ENCODE measurements around the gene ADAMTS18.

The ADAMTS18 gene

DNA sequence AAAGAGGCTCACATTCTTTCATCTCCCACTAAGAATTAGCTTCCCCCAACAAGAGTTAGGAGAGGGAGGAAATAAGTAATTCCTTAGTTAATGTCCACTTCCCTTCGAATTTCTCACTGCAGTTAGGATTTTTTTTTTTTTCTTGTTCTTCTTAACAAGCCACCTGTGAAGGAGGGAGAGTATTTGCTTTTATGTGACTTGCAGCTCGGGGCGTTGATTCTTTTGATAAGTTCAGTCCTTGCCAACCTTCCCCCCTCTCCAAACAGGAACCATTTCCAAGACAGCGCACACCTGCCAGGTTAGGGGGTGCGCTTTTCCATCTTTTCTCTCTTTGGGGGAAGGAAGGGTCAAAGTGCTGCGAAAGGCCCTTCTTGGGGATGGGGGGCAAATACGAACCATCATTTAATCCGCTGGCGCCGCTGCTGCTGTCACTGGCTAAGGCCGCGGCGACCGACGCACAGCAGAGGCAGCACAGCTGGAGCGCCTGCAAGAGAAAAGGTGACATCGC, 758 bp downstream of the ADAMTS18 start:
- Histone ChIP-seq H3K27me3 (ENCODE audit: control insufficient read depth in 1 of 2, insufficient read depth in 2 of 2, low read length in 2 of 2) (peaks cover 17 to 34% of the 10 kb centered on the region in 2 donors), H3K27ac (ENCODE audit: low read depth, low read length) (no peak overlapping the region), H3K36me3 (ENCODE audit: insufficient read depth, low read length) (no peaks in the 10 kb centered on the region), H3K4me1 (ENCODE audit: insufficient read depth, low read length) (no peaks in the 10 kb centered on the region), H3K9ac (ENCODE audit: low read length) (no peak overlapping the region), H3K4me3 (ENCODE audit: low read depth in 1 of 2, low read length in 2 of 2) (no peak overlapping the region), H3K9me3 (ENCODE audit: low read length) (no peaks in the 10 kb centered on the region)

DNA sequence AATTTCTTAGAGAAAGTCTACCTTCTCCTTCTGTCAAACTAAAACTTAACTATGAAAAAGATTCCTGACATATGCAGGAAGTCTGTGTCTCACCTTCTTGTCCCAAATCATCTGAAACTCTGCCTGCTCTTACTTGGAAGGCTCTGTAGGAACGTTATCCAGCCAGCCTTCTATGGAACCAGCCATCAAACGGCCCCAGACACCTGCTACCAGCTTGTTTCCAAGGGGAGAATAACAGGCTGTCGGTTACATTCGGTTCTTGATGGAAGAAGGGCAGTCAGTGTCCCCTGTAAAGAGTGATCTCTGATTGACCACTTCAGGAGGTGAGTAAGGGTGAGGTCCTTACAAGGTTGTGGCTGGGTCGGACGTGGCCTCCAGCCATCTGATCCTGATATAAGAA, 1.7 kb downstream of the ADAMTS18 start:
- Histone ChIP-seq H3K4me3 (ENCODE audit: low read depth in 1 of 2, low read length in 2 of 2) (no peak overlapping the region), H3K9ac (ENCODE audit: low read length) (no peak overlapping the region), H3K36me3 (ENCODE audit: insufficient read depth, low read length) (no peaks in the 10 kb centered on the region), H3K9me3 (ENCODE audit: low read length) (peaks cover under 1% of the 10 kb centered on the region), H3K4me1 (ENCODE audit: insufficient read depth, low read length) (no peaks in the 10 kb centered on the region), H3K27me3 (ENCODE audit: control insufficient read depth in 1 of 2, insufficient read depth in 2 of 2, low read length in 2 of 2) (peaks cover 17 to 34% of the 10 kb centered on the region in 2 donors), H3K27ac (ENCODE audit: low read depth, low read length) (no peak overlapping the region)

DNA sequence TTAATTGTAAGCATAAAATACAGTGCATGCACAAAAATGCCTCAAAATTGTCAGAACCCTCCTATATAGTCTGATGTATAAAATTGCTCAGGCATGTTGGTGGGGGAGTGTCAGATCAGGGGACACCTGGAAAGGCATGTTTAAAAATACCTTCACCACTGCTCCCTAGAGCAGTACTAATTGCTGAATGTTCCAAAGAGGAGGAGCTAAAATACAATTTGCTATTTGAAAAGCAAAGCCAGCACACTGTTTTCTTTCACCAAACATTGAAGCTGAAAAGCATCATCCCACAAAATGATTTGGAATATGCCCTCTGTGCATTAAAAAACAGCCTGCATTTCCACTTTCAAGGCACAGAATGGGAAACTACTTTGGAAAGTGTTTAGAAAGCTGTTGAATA, 2.6 kb downstream of the ADAMTS18 start:
- no peak overlapping the region for H3K27ac ChIP-seq (ENCODE audit: low read depth, low read length)
- H3K27me3 ChIP-seq (ENCODE audit: control insufficient read depth in 1 of 2, insufficient read depth in 2 of 2, low read length in 2 of 2), result peaks cover 17 to 34% of the 10 kb centered on the region in 2 donors
- H3K9ac ChIP-seq (ENCODE audit: low read length), result no peak overlapping the region
- H3K36me3 ChIP-seq (ENCODE audit: insufficient read depth, low read length), result no peaks in the 10 kb centered on the region
- H3K4me3 ChIP-seq (ENCODE audit: low read depth in 1 of 2, low read length in 2 of 2), result no peak overlapping the region
- H3K4me1 ChIP-seq (ENCODE audit: insufficient read depth, low read length), result no peaks in the 10 kb centered on the region
- H3K9me3 ChIP-seq (ENCODE audit: low read length), result peaks cover 5% of the 10 kb centered on the region

DNA sequence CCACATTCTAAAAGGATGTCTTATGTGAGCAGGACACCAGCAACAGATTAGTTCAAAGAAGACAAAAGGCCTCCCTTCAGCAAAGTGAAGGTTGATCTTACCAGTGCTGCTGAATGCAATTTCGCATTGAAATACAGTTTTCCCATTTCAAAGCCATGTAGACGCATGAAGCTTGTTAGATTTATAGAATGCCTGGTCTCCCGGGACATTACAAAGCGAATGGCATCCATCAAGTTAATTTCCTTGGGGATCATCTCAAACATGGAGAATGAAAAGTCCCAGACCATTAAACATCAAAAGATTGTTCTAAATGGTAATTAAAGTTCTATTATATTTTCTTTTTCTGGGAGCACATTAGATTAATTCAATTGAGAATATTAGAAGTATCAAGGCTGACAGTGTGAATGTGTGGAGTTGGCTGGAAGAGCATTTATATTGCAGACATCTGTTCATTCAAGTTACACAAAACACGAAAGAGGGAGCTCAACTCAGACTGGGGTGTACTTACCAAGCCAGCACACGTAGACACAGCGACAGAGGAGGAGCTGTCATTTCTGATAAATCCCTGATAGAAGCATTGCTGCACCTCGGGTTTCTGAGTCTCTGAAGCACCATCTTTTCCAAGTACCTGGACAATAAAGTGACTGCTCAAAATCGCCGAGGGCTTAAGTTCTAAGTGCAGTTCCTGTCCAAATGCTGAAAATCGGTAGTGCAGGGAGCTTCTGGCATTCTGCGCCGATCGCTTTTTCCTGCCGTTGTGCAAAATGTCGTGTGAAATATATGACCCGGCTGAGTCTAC, 3.8 kb downstream of the ADAMTS18 start:
- Histone ChIP-seq H3K4me3 (ENCODE audit: low read depth in 1 of 2, low read length in 2 of 2) (no peak overlapping the region), H3K9me3 (ENCODE audit: low read length) (peaks cover 5% of the 10 kb centered on the region)

DNA sequence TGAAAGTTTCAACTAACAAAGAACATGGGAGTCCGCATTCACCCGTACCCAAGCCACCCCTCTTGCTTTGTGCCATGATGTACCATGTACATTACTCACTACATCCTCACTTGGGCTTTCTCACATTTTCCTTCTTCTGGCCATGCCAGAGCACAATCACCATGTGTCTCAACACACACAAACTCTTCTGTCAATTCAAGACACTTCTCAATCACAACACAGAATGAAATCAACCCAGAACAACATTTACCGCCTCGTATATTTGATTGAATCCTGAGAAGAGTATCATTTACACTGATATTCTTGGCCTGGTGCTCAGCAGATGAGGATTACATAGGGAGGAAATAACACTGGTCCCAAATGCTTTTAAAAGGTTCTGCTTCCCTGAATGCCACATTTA, 4.5 kb downstream of the ADAMTS18 start:
- Histone ChIP-seq H3K4me1 (ENCODE audit: insufficient read depth, low read length) (no peaks in the 10 kb centered on the region), H3K4me3 (ENCODE audit: low read depth in 1 of 2, low read length in 2 of 2) (no peak overlapping the region), H3K9me3 (ENCODE audit: low read length) (peaks cover 5% of the 10 kb centered on the region), H3K36me3 (ENCODE audit: insufficient read depth, low read length) (no peaks in the 10 kb centered on the region), H3K9ac (ENCODE audit: low read length) (no peak overlapping the region), H3K27ac (ENCODE audit: low read depth, low read length) (no peak overlapping the region), H3K27me3 (ENCODE audit: control insufficient read depth in 1 of 2, insufficient read depth in 2 of 2, low read length in 2 of 2) (peaks cover 17 to 27% of the 10 kb centered on the region in 2 donors)

More for the DNA sequence above, 3.8 kb downstream of the ADAMTS18 start:
- no peaks in the 10 kb centered on the region for H3K36me3 ChIP-seq (ENCODE audit: insufficient read depth, low read length)
- H3K4me1 ChIP-seq (ENCODE audit: insufficient read depth, low read length), result no peaks in the 10 kb centered on the region
- H3K27ac ChIP-seq (ENCODE audit: low read depth, low read length), result no peak overlapping the region
- H3K27me3 ChIP-seq (ENCODE audit: control insufficient read depth in 1 of 2, insufficient read depth in 2 of 2, low read length in 2 of 2), result peaks cover 17 to 33% of the 10 kb centered on the region in 2 donors
- H3K9ac ChIP-seq (ENCODE audit: low read length), result no peak overlapping the region

DNA sequence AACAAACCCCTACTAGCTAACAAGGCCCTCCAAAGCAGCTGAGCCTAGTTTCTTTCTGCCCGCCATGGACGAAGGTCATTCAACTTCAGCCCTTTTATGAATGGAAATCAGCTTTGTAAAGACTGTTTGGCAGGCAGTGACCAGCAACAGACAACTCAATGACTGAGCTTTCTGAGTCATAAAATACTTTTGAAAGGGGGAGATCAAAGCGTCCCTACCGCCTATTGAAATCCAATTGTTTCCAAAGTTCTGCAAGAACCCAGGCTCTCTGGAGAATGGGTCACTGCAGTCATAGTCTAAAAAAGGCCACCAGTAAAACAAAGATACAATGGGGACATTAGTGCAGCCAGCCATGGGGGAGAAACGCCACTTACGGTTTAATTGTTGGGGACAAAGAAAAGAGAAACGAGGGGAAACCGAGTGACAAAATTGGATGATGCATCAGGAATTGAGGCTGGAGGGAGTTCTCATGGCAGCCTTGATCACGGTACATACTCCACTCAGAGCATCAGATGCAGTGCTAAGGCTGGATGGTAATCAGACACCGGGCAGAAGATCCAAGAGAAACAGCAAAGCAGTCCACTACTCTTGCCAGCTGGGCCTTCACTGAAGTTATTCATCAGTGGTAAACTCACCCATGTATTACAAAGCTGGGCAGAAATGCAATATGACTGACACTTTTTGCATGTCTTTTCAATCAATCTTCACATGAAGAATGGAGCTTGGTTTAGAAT, 9.8 kb downstream of the ADAMTS18 start:
- Histone ChIP-seq H3K9ac (ENCODE audit: low read length) (no peak overlapping the region), H3K27ac (ENCODE audit: low read depth, low read length) (no peak overlapping the region), H3K4me1 (ENCODE audit: insufficient read depth, low read length) (no peaks in the 10 kb centered on the region), H3K9me3 (ENCODE audit: low read length) (peaks cover 5% of the 10 kb centered on the region), H3K27me3 (ENCODE audit: control insufficient read depth in 1 of 2, insufficient read depth in 2 of 2, low read length in 2 of 2) (peaks cover 0 to 6% of the 10 kb centered on the region in 2 donors), H3K36me3 (ENCODE audit: insufficient read depth, low read length) (no peaks in the 10 kb centered on the region), H3K4me3 (ENCODE audit: low read depth in 1 of 2, low read length in 2 of 2) (no peak overlapping the region)

DNA sequence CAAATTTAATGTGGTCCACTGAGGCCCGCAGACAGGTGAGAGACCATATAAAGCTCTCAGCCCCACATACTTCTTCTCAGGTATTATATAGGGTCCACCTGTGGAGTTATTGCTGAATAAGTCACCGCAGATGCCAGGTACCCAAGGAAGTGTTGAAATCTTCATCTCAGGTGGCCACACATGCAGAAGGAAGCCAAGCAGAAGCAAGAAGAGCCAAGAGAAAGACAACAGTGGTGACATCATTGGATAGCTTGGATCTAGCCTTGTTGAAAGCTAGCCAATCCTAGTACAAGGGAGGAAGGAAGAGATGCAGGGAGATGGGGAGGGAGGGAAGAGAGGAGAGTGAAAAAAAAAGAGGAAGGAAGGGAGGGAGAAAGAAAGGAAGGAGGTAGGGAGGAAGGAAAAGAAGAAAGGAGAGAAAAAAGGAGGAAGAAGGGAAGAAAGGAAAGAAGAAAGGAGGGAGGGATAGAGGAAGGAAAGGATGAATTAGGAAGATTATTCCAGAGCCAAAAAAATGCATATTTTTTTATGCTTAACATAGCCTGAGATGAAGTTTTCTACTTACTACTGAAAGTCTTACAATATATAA, 12.5 kb downstream of the ADAMTS18 start:
- Histone ChIP-seq H3K9ac (ENCODE audit: low read length) (no peak overlapping the region), H3K9me3 (ENCODE audit: low read length) (no peaks in the 10 kb centered on the region), H3K27me3 (ENCODE audit: control insufficient read depth in 1 of 2, insufficient read depth in 2 of 2, low read length in 2 of 2) (no peaks in the 10 kb centered on the region), H3K36me3 (ENCODE audit: insufficient read depth, low read length) (no peaks in the 10 kb centered on the region), H3K27ac (ENCODE audit: low read depth, low read length) (no peak overlapping the region), H3K4me3 (ENCODE audit: low read depth in 1 of 2, low read length in 2 of 2) (no peak overlapping the region), H3K4me1 (ENCODE audit: insufficient read depth, low read length) (no peaks in the 10 kb centered on the region)

DNA sequence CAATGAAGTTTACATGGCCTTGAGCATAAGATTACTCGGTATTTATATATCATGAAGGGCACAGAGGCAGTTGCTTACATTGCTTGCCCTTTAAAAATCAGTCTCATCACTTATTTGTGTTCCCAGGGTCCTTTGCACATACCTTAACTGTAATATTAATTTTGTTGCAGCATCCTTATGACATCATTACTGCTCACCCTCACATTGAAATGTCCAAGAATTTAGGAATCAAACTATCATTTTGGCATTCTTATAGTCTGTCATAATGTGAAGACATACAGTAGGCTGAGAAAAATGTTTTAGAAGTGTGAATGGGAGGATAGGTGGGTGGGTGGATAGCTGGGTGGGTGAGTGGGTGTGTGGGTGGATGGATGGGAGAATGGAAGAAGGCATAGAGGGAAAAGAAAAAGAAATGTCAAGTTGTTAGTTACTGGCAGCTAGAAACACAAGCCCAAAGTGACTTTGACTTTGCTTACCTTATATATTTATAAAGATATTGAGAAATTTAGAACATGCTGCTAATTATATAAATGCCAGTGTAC, 17.8 kb downstream of the ADAMTS18 start:
- Histone ChIP-seq H3K4me3 (ENCODE audit: low read depth in 1 of 2, low read length in 2 of 2) (no peak overlapping the region), H3K27ac (ENCODE audit: low read depth, low read length) (no peak overlapping the region), H3K9ac (ENCODE audit: low read length) (no peak overlapping the region), H3K27me3 (ENCODE audit: control insufficient read depth in 1 of 2, insufficient read depth in 2 of 2, low read length in 2 of 2) (no peaks in the 10 kb centered on the region), H3K36me3 (ENCODE audit: insufficient read depth, low read length) (no peaks in the 10 kb centered on the region), H3K4me1 (ENCODE audit: insufficient read depth, low read length) (no peaks in the 10 kb centered on the region), H3K9me3 (ENCODE audit: low read length) (no peaks in the 10 kb centered on the region)

DNA sequence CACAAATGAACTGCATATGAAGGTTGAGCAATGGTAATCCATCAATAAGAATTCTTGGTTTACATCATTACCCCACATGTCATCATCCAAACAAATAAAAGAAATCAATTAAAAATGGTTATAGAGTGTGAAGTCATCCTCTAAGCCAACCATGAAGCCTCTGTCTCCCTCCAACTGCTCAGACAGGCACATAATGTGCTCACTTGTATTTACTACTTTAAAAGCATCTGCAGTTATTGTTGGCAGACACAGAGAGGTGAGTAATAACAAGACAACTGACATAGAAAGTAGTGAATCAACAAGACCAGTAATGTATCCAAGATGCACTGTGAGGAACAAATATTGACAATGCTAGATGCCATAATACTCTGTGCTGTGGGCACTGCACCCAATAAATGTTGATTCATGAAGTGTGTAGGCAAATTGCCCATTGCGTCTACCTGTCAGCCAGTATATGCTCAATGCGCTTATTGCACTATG, 20.0 kb downstream of the ADAMTS18 start:
- H3K27ac ChIP-seq (ENCODE audit: low read depth, low read length), result no peak overlapping the region
- H3K9ac ChIP-seq (ENCODE audit: low read length), result no peak overlapping the region
- no peaks in the 10 kb centered on the region for H3K27me3 ChIP-seq (ENCODE audit: control insufficient read depth in 1 of 2, insufficient read depth in 2 of 2, low read length in 2 of 2)
- H3K36me3 ChIP-seq (ENCODE audit: insufficient read depth, low read length), result no peaks in the 10 kb centered on the region
- H3K9me3 ChIP-seq (ENCODE audit: low read length), result no peaks in the 10 kb centered on the region
- no peak overlapping the region for H3K4me3 ChIP-seq (ENCODE audit: low read depth in 1 of 2, low read length in 2 of 2)
- no peaks in the 10 kb centered on the region for H3K4me1 ChIP-seq (ENCODE audit: insufficient read depth, low read length)

DNA sequence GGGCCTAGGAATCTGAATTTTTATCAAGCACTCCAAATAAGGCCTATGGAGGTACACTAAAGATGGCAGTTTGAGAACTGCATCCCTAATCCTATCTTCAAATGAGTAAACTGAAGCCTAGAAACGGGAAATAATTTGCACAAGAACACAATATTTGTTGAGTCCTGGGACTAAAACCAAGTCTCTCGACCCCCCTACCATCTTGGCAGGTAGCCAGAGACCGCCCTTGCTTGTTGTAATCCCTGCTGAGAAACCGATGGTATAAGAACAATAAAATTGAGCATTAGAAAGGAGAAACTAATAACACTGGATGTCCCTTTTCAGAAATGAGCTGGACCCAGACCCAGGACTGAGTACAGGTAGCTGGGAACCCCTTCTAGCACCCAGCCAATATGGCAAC, 24.4 kb downstream of the ADAMTS18 start:
- H3K4me3 ChIP-seq (ENCODE audit: low read depth in 1 of 2, low read length in 2 of 2), result no peak overlapping the region
- H3K9ac ChIP-seq (ENCODE audit: low read length), result no peak overlapping the region
- no peaks in the 10 kb centered on the region for H3K27me3 ChIP-seq (ENCODE audit: control insufficient read depth in 1 of 2, insufficient read depth in 2 of 2, low read length in 2 of 2)
- no peak overlapping the region for H3K27ac ChIP-seq (ENCODE audit: low read depth, low read length)
- no peaks in the 10 kb centered on the region for H3K4me1 ChIP-seq (ENCODE audit: insufficient read depth, low read length)
- H3K36me3 ChIP-seq (ENCODE audit: insufficient read depth, low read length), result no peaks in the 10 kb centered on the region
- H3K9me3 ChIP-seq (ENCODE audit: low read length), result no peaks in the 10 kb centered on the region

DNA sequence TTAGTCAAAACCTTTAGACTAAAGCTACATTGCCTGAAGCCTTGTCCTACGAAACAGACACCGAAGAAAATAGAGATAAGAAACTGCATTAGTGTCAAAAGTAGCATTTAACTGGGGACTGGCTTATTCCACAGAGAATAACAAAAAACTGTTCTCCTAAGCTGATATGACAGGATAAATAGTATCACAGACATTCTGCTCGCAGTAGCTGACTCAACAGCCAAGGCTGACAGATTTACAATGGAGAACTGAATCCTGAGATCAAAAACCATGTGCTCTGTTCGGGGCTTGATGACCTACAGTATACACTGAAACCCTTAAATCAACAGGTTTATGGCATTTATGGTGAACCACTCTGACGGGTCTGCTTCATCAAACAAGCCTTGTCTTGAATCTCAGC, 25.5 kb downstream of the ADAMTS18 start:
- Histone ChIP-seq H3K27me3 (ENCODE audit: control insufficient read depth in 1 of 2, insufficient read depth in 2 of 2, low read length in 2 of 2) (no peaks in the 10 kb centered on the region), H3K27ac (ENCODE audit: low read depth, low read length) (no peak overlapping the region), H3K4me1 (ENCODE audit: insufficient read depth, low read length) (no peaks in the 10 kb centered on the region), H3K4me3 (ENCODE audit: low read depth in 1 of 2, low read length in 2 of 2) (no peak overlapping the region), H3K9ac (ENCODE audit: low read length) (no peak overlapping the region), H3K36me3 (ENCODE audit: insufficient read depth, low read length) (no peaks in the 10 kb centered on the region), H3K9me3 (ENCODE audit: low read length) (no peaks in the 10 kb centered on the region)

All from muscle layer of colon (tissue), 2 donors.